ENCODE measurements around the gene KCNQ1. TPM values are rescaled to one million over a fixed set of nuclear protein-coding genes. Genes with fewer than 3 reads are reported as not detected.

KCNQ1 gene
- total RNA-seq, 1 experiment from 2014 or later: 0.71 TPM

DNA sequence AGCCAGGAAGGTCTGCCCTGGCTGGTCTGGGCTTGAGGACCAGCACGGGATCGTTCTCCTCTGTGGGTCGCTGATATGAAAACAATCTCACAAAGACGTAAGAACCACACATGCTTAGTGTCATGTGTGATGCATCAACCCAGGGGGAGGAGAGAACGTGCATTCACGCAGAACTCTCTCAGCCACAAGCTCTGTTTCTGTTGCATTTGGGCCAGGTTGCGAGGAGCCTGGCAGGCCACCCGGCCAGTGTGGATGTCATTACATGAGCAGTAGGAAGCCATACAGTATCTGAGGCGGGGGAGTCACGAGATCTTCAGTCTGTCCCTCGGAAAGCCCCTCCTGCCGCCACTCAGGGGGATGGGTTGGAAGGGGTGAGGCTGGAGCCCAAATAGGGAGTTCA lies 308.1 kb downstream of the KCNQ1 start:
- no peak for DNase-seq (ENCODE audit: low read depth, low spot score)
- in situ Hi-C loops (cut with HindIII; ENCODE audit: low pct_unique_long_range_greater_than_20kb, low sequenced_read_pairs): no loop called here

DNA sequence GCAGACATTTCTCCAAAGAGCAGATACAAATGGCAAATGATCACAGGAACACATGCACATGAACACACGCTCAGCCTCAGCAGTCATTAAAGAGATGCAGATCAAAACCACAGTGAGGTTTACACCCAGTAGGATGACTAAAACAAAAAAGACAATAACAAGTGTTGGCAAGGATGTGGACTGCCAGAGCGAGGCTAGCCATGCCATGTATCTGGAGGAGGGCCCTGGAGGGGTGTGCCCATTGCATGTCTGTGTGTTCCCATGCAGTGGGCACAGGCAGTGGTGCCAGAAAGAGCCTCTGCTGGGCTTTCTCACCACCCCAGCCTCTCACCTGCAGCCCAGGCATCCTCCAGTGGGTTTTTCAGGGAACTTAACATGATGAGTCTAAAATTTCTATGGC lies 309.2 kb downstream of the KCNQ1 start:
- DNase-seq (ENCODE audit: low read depth, low spot score): no peak
- in situ Hi-C loops (cut with HindIII; ENCODE audit: low pct_unique_long_range_greater_than_20kb, low sequenced_read_pairs): no loop called here

DNA sequence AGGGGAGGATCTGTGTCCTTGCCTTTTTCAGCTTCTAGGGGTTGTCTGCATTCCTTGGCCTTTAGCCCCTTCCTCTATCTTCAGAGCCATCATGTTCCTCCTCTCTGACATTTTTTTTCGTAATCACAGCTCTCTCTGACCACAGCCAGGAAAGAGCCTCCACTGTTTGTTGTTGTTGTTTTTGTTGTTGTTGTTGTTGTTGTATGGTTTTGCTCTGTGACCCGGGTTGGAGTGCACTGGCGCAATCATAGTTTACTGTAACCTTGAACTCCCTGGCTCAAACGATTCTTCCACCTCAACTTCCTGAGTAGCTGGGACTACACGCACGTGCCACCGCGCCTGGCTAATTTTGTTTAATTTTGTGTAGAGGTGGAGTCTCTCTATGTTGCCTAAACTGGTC lies 310.3 kb downstream of the KCNQ1 start:
- in situ Hi-C loops (cut with HindIII; ENCODE audit: low pct_unique_long_range_greater_than_20kb, low sequenced_read_pairs): no loop called here
- no peak for DNase-seq (ENCODE audit: low read depth, low spot score)

DNA sequence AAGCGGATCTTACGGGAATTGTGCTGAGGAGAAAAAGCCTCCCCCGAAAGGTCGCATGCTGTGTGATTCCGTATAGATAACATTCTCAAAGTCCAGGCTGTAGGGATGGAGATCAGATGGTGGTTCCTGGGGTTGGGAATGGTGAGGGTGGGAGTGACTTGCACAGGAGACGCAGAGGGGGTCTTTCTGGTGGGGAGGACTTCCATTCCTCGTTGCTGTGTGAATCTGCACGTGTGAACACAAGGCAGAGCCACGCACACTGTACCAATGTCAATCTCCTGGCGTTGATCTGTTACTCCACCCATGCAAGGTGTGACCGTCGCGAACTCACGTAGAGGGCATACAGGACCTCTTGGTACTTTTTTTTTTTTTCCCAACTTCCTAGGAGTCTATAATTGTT lies 313.9 kb downstream of the KCNQ1 start:
- no peak for DNase-seq (ENCODE audit: low read depth, low spot score)
- in situ Hi-C loops (cut with HindIII; ENCODE audit: low pct_unique_long_range_greater_than_20kb, low sequenced_read_pairs): no loop called here

DNA sequence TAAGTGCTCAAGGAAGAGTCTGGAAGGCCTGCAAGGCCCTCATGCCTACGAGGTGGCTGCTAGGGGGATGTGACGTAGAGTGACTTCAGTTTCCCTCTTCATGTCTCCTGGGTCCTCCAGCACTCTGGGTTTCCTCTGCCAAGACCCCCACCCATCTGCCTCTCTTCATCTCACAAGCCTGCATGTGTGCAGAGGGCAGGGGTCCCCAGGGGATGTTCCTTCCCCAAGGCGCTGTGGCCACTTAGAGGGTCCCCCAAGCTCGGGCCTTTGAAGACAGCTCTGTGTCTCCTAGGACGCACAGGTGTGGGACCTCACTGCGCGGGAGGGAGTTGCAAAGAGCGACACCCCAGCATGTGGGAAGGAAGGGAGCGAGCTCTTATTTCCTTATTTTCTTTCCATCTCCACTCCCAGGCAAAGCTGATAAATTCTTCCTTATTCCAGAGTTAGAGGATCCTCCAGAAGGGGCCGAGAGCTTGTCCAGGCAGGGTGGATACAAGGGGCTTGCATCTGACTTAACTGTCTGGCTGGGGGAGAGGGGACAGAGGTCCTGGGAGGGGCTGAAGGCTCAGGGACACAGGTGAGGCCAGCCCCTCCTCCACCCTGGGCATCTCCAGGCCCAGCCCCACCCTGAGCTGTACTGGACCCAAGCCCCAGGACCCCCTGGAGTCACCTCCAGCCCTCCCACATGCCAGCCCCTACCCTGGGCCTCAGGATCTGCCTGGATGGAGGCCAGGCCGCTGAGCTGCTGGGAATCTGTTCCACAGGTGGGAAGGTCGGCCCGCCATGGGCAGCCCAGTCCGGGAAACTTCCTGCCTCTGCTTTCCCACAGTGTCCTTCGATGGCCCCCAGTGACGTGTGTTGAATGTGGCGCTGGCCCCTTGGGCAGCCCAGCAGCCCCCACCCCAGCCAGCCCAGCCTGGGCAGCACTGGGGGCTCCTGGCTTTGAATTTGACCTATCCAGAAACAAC lies 314.7 kb downstream of the KCNQ1 start:
- in situ Hi-C loops (cut with HindIII; ENCODE audit: low pct_unique_long_range_greater_than_20kb, low sequenced_read_pairs): no loop called here
- DNase-seq (ENCODE audit: low read depth, low spot score): no peak

DNA sequence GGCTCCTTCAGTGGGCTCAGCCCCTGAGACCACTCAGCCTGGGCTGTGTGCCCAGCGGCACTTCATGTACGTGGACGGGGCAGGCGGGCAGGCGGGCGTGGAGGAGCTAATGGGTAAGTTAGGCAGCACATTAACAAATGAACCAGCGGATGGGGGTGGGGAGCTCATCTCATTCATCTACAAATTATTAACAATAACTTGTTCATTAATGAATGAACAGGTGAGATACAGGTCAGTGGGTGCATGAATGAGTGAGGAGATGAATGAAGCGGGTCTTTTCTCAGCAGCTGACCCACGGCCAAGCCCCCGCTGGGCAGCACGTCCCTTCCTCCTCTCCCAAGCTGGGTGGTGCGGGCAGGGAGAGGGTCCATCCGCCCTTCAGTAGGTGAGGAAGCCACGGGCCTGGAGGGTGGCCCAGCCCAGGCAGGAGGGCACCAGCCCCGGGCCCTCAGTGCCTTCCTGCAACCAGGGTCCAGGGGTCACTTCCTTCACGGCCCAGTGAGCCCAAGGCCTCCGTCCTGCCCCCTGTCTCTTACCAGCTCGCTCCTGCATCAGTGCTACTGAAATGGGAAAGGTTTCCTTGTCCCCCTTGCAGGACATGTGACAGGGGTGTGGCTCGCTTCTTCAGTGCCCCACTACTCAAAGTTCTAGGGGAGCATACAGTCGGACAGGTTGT lies 315.5 kb downstream of the KCNQ1 start:
- DNase-seq (ENCODE audit: low read depth, low spot score): no peak
- in situ Hi-C loops (cut with HindIII; ENCODE audit: low pct_unique_long_range_greater_than_20kb, low sequenced_read_pairs): no loop called here

DNA sequence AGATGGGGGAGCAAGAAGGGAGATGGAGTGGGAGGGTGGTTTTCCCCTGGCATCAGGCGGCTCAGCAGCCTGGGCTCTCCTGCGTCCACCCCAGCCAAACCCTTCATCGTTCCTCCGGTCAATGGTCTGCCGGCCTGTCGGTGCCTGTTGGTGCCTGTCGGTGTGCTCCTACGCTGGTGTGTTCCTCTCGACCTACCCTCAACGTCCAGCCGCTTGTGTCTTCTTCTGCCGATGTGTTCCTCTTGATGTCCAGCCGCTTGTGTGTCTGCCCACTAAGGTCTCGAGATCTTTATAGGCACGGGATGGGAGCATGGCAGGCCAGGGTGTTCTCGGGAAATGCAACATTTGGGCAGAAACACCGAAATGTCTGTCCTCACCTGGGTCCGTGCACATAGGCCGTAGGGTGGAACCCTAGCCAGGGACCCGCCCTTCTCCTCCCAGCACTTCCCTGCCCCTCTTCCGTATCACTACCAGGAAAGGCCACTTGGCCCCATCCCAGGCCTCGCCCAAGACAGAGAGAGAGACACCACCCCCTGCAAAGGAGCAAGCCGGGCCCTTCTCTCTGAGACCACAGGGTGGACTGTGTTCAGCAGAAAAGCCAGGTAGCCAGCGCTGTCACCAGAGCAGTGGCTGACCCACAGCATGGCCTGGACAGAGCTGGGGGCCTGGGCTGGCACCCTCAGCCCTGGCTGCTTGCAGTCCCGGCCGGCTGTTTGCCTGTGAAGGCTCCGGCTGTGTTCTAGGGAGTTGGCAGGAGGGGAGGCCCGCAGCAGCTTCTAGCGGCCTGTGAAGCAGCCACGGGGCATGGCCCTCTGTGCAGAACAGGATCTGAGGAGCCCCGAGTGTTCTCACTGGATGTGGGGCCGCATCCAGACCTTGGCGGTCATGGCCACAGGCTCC lies 316.6 kb downstream of the KCNQ1 start:
- DNase-seq (ENCODE audit: low read depth, low spot score): no peak
- in situ Hi-C loops (cut with HindIII; ENCODE audit: low pct_unique_long_range_greater_than_20kb, low sequenced_read_pairs): no loop called here

DNA sequence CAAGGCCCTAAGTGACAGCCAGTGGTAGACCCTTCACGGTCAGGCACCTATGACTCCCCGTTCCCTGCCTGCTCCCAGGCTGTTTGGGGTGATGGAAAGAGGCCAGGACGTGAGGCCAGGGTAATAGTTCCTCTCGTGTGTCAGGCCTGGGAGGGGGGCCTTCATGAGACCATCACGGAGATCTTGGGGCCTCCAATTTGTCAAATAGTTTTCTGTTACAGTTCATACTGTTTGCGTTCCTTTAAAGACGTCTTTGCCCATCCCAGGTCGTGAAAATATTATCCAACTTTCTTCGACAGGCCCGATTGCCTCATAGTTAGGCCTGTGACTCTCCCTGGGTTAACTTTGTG lies 317.2 kb downstream of the KCNQ1 start:
- DNase-seq (ENCODE audit: low read depth, low spot score): no peak
- in situ Hi-C loops (cut with HindIII; ENCODE audit: low pct_unique_long_range_greater_than_20kb, low sequenced_read_pairs): no loop called here

DNA sequence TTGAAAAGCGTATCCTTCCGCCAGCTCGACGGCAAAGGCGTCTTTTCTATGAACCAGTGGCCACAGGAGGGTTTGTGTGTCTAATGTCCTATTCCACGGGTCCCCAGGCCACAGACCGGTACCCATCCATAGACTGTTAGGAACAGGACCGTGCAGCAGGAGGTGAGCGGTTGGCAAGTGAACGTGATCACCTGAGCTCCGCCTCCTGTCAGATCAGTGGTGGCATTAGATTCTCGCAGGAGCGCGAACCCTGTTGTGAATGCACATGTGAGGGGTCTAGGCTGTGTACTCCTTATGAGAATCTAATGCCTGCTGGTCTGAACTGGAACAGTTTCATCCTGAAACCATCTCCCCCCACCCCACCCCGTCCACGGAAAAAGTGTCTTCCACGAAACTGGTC lies 317.6 kb downstream of the KCNQ1 start:
- in situ Hi-C loops (cut with HindIII; ENCODE audit: low pct_unique_long_range_greater_than_20kb, low sequenced_read_pairs): no loop called here

DNA sequence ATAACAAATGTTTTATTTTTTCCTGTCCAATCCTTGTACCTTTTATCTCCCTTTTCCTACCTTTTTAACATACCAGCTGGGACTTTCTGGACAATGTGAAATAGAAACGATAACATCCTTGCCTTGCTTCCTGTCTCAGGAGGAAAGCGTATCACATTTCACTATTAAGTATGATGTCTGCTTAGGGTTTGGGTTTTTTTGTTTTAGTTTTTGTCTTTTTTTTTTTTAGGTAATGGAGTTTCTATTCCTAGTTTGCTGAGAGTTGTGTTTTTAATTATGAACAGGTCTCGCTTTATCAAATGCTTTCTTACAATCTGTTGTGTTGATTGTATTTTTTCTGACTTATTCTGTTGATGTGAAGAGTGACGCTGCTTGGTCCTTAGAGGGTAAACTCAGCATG lies 319.2 kb downstream of the KCNQ1 start:
- in situ Hi-C loops (cut with HindIII; ENCODE audit: low pct_unique_long_range_greater_than_20kb, low sequenced_read_pairs): no loop called here
- DNase-seq (ENCODE audit: low read depth, low spot score): no peak

More for the DNA sequence above, 317.6 kb downstream of the KCNQ1 start:
- no peak for DNase-seq (ENCODE audit: low read depth, low spot score)

DNA sequence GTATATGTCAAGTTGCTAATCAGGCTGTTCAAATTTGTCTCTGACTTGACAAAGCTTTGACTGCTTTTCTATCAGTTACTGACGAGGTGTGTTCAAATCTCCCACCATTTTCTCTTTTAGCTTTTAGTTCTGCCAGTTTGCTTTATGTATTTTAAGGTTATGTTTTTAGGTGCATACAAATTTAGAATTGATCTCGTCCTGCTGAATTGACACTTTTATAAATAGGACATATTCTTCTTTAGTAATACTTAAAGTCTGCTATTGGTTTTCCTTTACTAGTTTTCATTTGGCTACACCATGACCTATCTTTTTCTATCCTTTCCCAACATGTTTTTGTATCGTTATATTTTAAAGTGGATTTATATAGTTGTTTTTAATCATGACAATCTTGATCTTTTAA lies 320.7 kb downstream of the KCNQ1 start:
- in situ Hi-C loops (cut with HindIII; ENCODE audit: low pct_unique_long_range_greater_than_20kb, low sequenced_read_pairs): no loop called here
- DNase-seq (ENCODE audit: low read depth, low spot score): no peak

DNA sequence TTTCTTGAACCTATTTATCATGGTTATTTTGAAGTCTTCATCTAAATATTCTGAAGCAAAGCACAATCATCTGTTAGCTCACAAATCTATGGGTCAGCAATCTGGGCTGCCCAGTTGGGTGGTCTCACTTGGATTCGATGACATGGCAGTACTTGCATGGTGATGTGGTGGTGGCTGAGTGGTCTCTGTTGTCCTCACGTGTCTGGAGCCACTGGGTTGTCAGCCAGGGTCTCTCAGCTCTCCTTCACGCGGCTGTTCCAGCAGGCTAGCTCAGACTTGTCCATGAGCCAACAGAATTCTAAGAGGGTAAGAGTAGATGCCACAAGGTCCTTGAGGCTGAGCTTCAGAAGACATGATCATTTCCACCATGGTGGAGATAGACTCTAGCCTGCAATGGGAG lies 321.4 kb downstream of the KCNQ1 start:
- in situ Hi-C loops (cut with HindIII; ENCODE audit: low pct_unique_long_range_greater_than_20kb, low sequenced_read_pairs): no loop called here
- no peak for DNase-seq (ENCODE audit: low read depth, low spot score)

DNA sequence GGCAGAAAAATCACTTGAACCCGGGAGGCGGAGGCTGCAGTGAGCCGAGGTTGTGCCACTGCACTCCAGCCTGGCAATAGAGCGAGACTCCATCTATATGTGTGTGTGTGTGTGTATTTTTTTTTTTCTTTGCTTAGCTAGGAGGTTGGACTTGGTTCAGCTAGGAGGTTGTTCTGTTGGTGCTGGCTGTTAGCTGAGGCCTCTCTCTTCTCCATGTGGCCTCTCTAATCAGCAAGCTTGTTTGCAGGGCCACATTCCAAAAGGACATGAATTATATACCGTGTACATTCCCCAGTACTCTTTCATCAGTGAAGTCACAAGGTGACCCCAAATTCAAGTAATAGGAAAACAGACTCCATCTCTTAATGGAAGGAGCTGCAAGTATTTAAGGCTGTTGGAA lies 322.3 kb downstream of the KCNQ1 start:
- in situ Hi-C loops (cut with HindIII; ENCODE audit: low pct_unique_long_range_greater_than_20kb, low sequenced_read_pairs): no loop called here
- DNase-seq (ENCODE audit: low read depth, low spot score): no peak

DNA sequence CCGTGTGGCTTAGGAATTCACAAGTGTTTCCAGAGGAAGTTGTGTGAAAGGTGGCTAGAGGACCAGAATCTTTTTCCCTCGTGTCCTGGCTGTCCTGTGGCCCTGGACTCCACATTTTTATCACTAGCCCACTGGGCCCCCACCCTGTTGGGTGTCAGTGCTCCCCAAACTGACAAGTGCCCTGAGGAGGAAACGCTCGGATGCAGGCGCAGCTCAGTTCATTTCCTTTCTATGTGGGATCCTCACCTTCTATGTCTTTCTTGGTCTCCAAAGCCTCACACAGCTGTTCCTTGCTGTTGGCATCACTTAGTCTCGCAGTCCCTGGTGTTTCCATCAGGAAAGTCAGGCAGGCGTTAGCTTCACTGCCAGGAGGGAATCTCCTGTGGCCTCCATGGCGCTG lies 323.0 kb downstream of the KCNQ1 start:
- in situ Hi-C loops (cut with HindIII; ENCODE audit: low pct_unique_long_range_greater_than_20kb, low sequenced_read_pairs): no loop called here
- no peak for DNase-seq (ENCODE audit: low read depth, low spot score)

DNA sequence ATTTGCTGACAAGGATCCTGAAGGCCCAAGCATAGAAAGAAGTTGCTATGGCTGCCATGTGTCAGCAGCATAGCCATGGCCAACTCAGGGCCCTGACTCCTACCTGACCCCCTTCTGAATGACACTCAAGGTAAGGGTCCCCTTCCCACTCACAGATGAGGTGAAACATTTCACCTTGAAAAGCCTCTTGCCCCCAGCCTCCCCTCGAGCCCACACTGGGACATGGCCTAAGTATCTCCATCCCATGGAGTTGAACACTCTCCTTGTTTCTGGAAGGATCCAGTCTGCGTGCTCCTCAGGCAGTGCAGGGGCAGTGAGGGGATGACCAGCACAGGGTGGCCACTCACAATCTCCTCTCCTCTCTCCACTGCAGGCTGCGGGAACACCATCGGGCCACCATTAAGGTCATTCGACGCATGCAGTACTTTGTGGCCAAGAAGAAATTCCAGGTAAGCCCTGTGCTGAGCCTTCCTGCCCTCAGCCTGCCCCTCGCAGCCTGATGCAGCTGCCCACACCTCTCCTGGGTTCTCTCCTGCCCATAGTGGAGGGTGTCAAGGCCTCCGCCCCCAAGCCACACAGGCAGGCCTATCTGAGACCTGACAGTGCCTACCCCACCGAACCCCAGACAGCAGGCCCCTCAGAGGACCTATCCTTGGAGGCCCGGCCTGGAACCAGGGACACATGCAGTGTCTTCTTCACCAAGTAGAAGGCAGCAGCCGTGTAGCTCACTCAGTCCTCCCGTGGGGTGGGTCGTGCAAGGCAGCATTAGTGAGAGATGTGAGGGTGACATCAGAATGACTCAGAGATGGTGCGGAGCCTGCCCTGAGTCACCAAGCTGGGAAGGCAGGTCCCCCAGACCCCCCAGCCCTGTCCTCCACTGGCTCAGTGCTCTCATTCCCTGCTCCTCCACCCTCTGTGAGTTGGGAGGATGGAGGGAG lies 323.9 kb downstream of the KCNQ1 start:
- in situ Hi-C loops (cut with HindIII; ENCODE audit: low pct_unique_long_range_greater_than_20kb, low sequenced_read_pairs): no loop called here
- DNase-seq (ENCODE audit: low read depth, low spot score): no peak

DNA sequence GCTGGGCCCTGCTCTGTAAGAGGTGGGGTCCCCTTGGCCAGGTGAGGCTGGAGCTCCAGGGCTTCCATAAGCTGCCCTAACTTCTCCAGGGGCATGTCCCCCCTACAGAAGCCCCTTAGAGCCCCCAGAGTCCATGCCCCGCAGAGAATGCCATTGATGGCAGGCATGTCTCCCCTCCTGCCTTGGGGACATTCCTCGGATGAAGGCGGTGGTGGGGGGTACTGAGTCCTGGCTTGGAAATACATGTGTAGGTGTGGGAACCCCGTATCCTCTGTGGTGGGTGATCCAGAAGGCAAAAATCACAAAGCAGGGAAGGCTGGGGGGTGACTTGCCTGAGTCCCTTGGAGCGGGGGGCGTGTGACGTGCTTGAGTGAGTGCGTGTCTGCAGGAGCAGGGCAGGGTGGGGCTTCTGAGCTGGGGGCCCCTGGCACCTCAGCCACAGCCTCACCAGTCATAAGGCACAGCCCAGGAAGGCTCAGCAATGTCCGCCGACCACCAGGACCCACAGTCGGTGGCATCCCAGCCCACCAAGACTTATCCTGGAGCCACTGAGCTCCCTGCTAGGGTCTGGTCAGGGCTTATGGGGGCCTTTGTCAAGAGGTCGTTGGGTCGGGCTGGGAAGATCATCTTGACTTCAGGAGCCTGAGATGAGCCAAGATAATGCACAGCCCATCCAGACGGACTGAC lies 324.7 kb downstream of the KCNQ1 start:
- in situ Hi-C loops (cut with HindIII; ENCODE audit: low pct_unique_long_range_greater_than_20kb, low sequenced_read_pairs): no loop called here
- no peak for DNase-seq (ENCODE audit: low read depth, low spot score)

All from SK-MEL-5 (cell line).